ENCODE results near the gene TMEM176B.

TMEM176B gene

GRCh38 chr7:150781103-150781502, 19.1 kb downstream of the TMEM176B start:
- TF ChIP-seq EZH2 (IDR thresholded peaks at IDR 0.05; ENCODE audit: borderline replicate concordance, low read depth, low read length, severe bottlenecking), result no peak
- TF ChIP-seq CTCF (IDR thresholded peaks at IDR 0.05; ENCODE audit: borderline replicate concordance, extremely low read depth, low read length, poor library complexity, severe bottlenecking), result no peak
- no peaks in the 10 kb centered on the region for H3K4me1 ChIP-seq (ENCODE audit: insufficient read depth, low read length)
- H3K9me3 ChIP-seq (ENCODE audit: insufficient read depth, low read length, severe bottlenecking), result no peaks in the 10 kb centered on the region
- no peaks in the 10 kb centered on the region for H3K36me3 ChIP-seq (ENCODE audit: insufficient read depth, low read length)
- H2AFZ ChIP-seq (ENCODE audit: low read depth, low read length), result no peak overlapping the region
- H3K79me2 ChIP-seq (ENCODE audit: insufficient read depth, low read length), result no peaks in the 10 kb centered on the region
- no peak overlapping the region for H3K9ac ChIP-seq (ENCODE audit: low read depth, low read length)
- ATAC-seq (ENCODE audit: insufficient read depth, low read depth), result no peak
- no peak overlapping the region for H3K4me3 ChIP-seq (ENCODE audit: low read depth in 1 of 2, low read length in 2 of 2)
- no peaks in the 10 kb centered on the region for H4K20me1 ChIP-seq (ENCODE audit: insufficient read depth, low read length)
- no peak overlapping the region for H3K4me2 ChIP-seq (ENCODE audit: insufficient read depth, low read length)
- no peak overlapping the region for H3K27ac ChIP-seq (ENCODE audit: low read length)
- no peak for DNase-seq
- H3K27me3 ChIP-seq (ENCODE audit: insufficient read depth, low read length, poor library complexity), result peaks cover 20% of the 10 kb centered on the region

- DNase-seq, result no peak
- Histone ChIP-seq H4K20me1 (ENCODE audit: insufficient read depth, low read length) (no peaks in the 10 kb centered on the region), H2AFZ (ENCODE audit: low read depth, low read length) (no peak overlapping the region), H3K4me2 (ENCODE audit: insufficient read depth, low read length) (no peak overlapping the region), H3K36me3 (ENCODE audit: insufficient read depth, low read length) (no peaks in the 10 kb centered on the region), H3K9ac (ENCODE audit: low read depth, low read length) (no peak overlapping the region), H3K4me1 (ENCODE audit: insufficient read depth, low read length) (no peaks in the 10 kb centered on the region), H3K79me2 (ENCODE audit: insufficient read depth, low read length) (no peaks in the 10 kb centered on the region), H3K27ac (ENCODE audit: low read length) (no peak overlapping the region), H3K4me3 (ENCODE audit: low read depth in 1 of 2, low read length in 2 of 2) (no peak overlapping the region), H3K9me3 (ENCODE audit: insufficient read depth, low read length, severe bottlenecking) (no peaks in the 10 kb centered on the region), H3K27me3 (ENCODE audit: insufficient read depth, low read length, poor library complexity) (peaks cover 14% of the 10 kb centered on the region)
- ATAC-seq (ENCODE audit: insufficient read depth, low read depth), result no peak
- TF ChIP-seq EZH2 (IDR thresholded peaks at IDR 0.05; ENCODE audit: borderline replicate concordance, low read depth, low read length, severe bottlenecking) (no peak), CTCF (IDR thresholded peaks at IDR 0.05; ENCODE audit: borderline replicate concordance, extremely low read depth, low read length, poor library complexity, severe bottlenecking) (no peak)
Observed at GRCh38 chr7:150780292-150780691, 19.9 kb downstream of the TMEM176B start.

DNA sequence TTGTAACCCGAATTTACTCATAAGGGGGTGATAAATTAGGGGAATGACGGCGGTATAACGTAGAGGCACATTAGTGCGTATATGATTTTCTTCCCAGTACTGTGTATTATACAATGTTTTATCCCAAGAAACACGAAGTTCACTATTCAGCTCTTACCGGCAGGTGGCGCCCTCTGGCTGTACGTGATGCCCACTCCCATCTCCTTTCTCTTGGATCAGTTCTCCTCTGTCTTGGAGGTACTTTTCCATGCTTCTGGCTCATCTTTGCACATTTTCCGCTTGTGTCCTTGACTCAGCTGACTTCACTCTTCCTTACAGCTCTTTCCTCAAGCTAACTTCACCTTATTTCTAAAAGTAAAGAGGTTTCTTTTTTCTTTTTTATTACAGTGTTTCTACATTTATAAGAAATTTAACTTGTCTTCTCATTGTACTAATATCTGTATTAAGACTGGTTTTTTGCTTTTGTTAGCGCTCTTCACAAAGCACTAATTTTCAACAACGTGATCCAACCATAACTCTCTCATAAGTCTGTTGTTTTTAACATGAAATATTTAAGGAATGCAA, 21.3 kb downstream of the TMEM176B start:
- peak; percentile 77 for DNase-seq
- Histone ChIP-seq H3K4me1 (ENCODE audit: insufficient read depth, low read length) (no peaks in the 10 kb centered on the region), H3K9me3 (ENCODE audit: insufficient read depth, low read length, severe bottlenecking) (no peaks in the 10 kb centered on the region), H3K27ac (ENCODE audit: low read length) (no peak overlapping the region), H3K36me3 (ENCODE audit: insufficient read depth, low read length) (no peaks in the 10 kb centered on the region), H3K4me3 (ENCODE audit: low read depth in 1 of 2, low read length in 2 of 2) (no peak overlapping the region), H3K27me3 (ENCODE audit: insufficient read depth, low read length, poor library complexity) (peaks cover 5% of the 10 kb centered on the region), H3K4me2 (ENCODE audit: insufficient read depth, low read length) (no peak overlapping the region), H3K79me2 (ENCODE audit: insufficient read depth, low read length) (no peaks in the 10 kb centered on the region), H4K20me1 (ENCODE audit: insufficient read depth, low read length) (no peaks in the 10 kb centered on the region), H3K9ac (ENCODE audit: low read depth, low read length) (no peak overlapping the region), H2AFZ (ENCODE audit: low read depth, low read length) (no peak overlapping the region)
- peak; percentile 94 for ATAC-seq (ENCODE audit: insufficient read depth, low read depth)
- TF ChIP-seq EZH2 (IDR thresholded peaks at IDR 0.05; ENCODE audit: borderline replicate concordance, low read depth, low read length, severe bottlenecking) (no peak), CTCF (IDR thresholded peaks at IDR 0.05; ENCODE audit: borderline replicate concordance, extremely low read depth, low read length, poor library complexity, severe bottlenecking) (peak; percentile 97)
